Neural progenitor cell (in vitro differentiated cells): ENCODE results near the gene SENP2. TPM values are rescaled to one million over a fixed set of nuclear protein-coding genes. Genes with fewer than 3 reads are reported as not detected.

ENCODE experiments used
- DNase-seq: peaks from one replicate; pipeline ENCODE4 v3.0.0-alpha.2; 2016; ENCODE audit warnings: low spot score
- H2AFZ ChIP-seq: fragments of 200-600 bp; sonication (generic); replicated peaks from 2 replicates; pipeline ENCODE4 v1.6.1; 2016; ENCODE audit warnings: antibody characterized with exemption
- H3F3A ChIP-seq: fragments of 200-600 bp; sonication (generic); 2 replicates; pipeline ENCODE4 v1.6.1; 2016; ENCODE audit warnings: antibody characterized with exemption, low read depth
- H3K27ac ChIP-seq: fragments of 200-600 bp; sonication (generic); 2 replicates; pipeline ENCODE4 v1.5.1; 2016; ENCODE audit warnings: mild to moderate bottlenecking
- H3K27me3 ChIP-seq: fragments of 200-600 bp; sonication (generic); 2 replicates; pipeline ENCODE4 v1.6.1; 2016; ENCODE audit warnings: mild to moderate bottlenecking, moderate library complexity
- H3K36me3 ChIP-seq: fragments of 200-600 bp; sonication (generic); 2 replicates; pipeline ENCODE4 v1.5.1; 2016
- H3K4me1 ChIP-seq: fragments of 200-600 bp; sonication (generic); 2 replicates; pipeline ENCODE4 v1.6.1; 2016; ENCODE audit warnings: mixed run types
- H3K4me2 ChIP-seq: fragments of 200-600 bp; sonication (generic); 2 replicates; pipeline ENCODE4 v1.6.1; 2016
- H3K4me3 ChIP-seq: fragments of 200-600 bp; sonication (generic); 2 replicates; pipeline ENCODE4 v1.5.1; 2016
- H3K79me2 ChIP-seq: fragments of 200-600 bp; sonication (generic); 2 replicates; pipeline ENCODE4 v1.6.1; 2016; ENCODE audit warnings: low read depth
- H3K9ac ChIP-seq: fragments of 200-600 bp; sonication (generic); 2 replicates; pipeline ENCODE4 v1.6.1; 2016
- H3K9me3 ChIP-seq: fragments of 200-600 bp; sonication (generic); 2 replicates; pipeline ENCODE4 v1.5.1; 2016; ENCODE audit warnings: low read depth
- H4K20me1 ChIP-seq: fragments of 200-600 bp; sonication (generic); 2 replicates; pipeline ENCODE4 v1.6.1; 2016; ENCODE audit warnings: low read depth
- H3K27ac Mint-ChIP-seq: 3 replicates; pipeline ENCODE4 v1.8.0; 2021; ENCODE audit warnings: mixed read lengths
- H3K27me3 Mint-ChIP-seq: 2 replicates; pipeline ENCODE4 v1.8.0; 2022; ENCODE audit warnings: low read depth, mild to moderate bottlenecking, inconsistent platforms, moderate library complexity, mixed read lengths; ENCODE audit not compliant: insufficient read depth
- H3K36me3 Mint-ChIP-seq: 3 replicates; pipeline ENCODE4 v1.8.0; 2021; ENCODE audit warnings: mixed read lengths
- H3K4me1 Mint-ChIP-seq: 3 replicates; pipeline ENCODE4 v1.8.0; 2021; ENCODE audit warnings: mixed read lengths
- H3K4me3 Mint-ChIP-seq: 3 replicates; pipeline ENCODE4 v1.8.0; 2021; ENCODE audit warnings: mild to moderate bottlenecking, moderate library complexity, mixed read lengths
- H3K9me3 Mint-ChIP-seq: 3 replicates; pipeline ENCODE4 v1.8.0; 2020; ENCODE audit warnings: mixed read lengths
- EZH2 ChIP-seq: fragments of 200-600 bp; sonication (generic); IDR thresholded peaks from 2 replicates; pipeline ENCODE4 v1.6.1; 2017; ENCODE audit warnings: antibody characterized with exemption, mild to moderate bottlenecking, moderate library complexity
- EZH2phosphoT487 ChIP-seq: fragments of 200-600 bp; sonication (generic); IDR thresholded peaks from 2 replicates; pipeline ENCODE4 v1.6.1; 2017; ENCODE audit warnings: antibody characterized with exemption
- total RNA-seq: library from RNA; depleted of rRNA; stranded (reverse); fragments of >200 nt; gene quantifications from 2 replicates; pipeline ENCODE4 v1.2.3, GENCODE V29; 2015; ENCODE audit warnings: low replicate concordance
- TF ChIP-seq, protein P1 (sequence below): fragments of 200-600 bp; sonication (generic); IDR thresholded peaks from 2 replicates; pipeline ENCODE4 v1.5.1; 2017; ENCODE audit warnings: antibody characterized with exemption, mild to moderate bottlenecking

Gene SENP2
- total RNA-seq, 1 donor from 2014 or later: 48.4 TPM

DNA sequence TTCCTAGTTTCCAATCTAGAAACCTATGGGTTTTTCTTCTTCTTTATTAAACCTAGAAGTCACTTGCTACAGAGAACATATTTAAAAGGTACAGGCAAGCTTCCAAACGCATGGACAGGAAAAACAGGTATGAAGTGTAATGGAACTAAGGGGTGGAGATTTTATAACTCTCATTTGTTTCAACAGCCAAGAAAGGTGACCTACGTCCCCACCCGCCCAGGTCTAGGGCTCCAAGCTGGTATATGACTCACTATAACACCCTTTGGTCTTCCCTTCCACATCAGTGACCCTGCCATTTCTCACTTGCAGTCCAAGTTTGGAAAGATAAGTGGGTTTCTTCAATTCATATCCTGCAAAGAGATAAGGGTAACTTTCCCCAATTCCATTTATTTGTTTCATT lies 27.7 kb upstream of the SENP2 start:
- Histone ChIP-seq H3K9ac (no peak overlapping the region), H2AFZ (peak overlapping the region; percentile 26), H3K9me3 (no peaks in the 10 kb centered on the region), H3K4me1 (peaks cover 10% of the 10 kb centered on the region), H3K4me2 (no peak overlapping the region), H3K4me3 (no peak overlapping the region), H3F3A (no peaks in the 10 kb centered on the region), H3K79me2 (no peaks in the 10 kb centered on the region), H3K36me3 (no peaks in the 10 kb centered on the region), H3K27me3 (peaks cover 9% of the 10 kb centered on the region), H4K20me1 (no peaks in the 10 kb centered on the region), H3K27ac (no peak overlapping the region)
- no peak for DNase-seq
- H3K27me3 Mint-ChIP-seq: peaks cover 7% of the 10 kb centered on the region
- H3K9me3 Mint-ChIP-seq: no peaks in the 10 kb centered on the region
- TF ChIP-seq, protein P1, sequence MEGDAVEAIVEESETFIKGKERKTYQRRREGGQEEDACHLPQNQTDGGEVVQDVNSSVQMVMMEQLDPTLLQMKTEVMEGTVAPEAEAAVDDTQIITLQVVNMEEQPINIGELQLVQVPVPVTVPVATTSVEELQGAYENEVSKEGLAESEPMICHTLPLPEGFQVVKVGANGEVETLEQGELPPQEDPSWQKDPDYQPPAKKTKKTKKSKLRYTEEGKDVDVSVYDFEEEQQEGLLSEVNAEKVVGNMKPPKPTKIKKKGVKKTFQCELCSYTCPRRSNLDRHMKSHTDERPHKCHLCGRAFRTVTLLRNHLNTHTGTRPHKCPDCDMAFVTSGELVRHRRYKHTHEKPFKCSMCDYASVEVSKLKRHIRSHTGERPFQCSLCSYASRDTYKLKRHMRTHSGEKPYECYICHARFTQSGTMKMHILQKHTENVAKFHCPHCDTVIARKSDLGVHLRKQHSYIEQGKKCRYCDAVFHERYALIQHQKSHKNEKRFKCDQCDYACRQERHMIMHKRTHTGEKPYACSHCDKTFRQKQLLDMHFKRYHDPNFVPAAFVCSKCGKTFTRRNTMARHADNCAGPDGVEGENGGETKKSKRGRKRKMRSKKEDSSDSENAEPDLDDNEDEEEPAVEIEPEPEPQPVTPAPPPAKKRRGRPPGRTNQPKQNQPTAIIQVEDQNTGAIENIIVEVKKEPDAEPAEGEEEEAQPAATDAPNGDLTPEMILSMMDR: no peak
- TF ChIP-seq EZH2phosphoT487 (no peak), EZH2 (no peak)
- H3K4me3 Mint-ChIP-seq: no peak overlapping the region
- no peak overlapping the region for H3K27ac Mint-ChIP-seq
- H3K4me1 Mint-ChIP-seq: peaks cover 7% of the 10 kb centered on the region
- H3K36me3 Mint-ChIP-seq: no peaks in the 10 kb centered on the region

DNA sequence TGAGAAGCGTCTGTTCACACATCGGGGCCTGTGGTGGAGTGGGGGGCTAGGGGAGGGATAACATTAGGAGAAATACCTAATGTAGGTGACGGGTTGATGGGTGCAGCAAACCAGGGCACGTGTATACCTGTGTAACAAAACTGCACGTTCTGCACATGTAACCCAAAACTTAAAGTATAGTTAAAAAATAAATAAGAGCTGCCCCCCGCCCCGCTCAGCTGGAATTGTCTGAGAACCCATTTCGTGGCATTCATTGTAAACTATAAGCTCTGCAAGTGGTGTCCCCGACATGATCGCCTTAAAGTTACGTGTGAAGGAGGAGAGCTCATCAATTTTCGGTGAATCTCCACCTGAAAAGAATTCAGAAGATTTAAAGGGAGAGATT lies 26.4 kb upstream of the SENP2 start:
- TF ChIP-seq EZH2phosphoT487: no peak
- no peak for TF ChIP-seq EZH2
- TF ChIP-seq, protein P1: no peak
- Histone ChIP-seq H3K27me3 (peaks cover 9% of the 10 kb centered on the region), H3K4me2 (no peak overlapping the region), H3K4me3 (no peak overlapping the region), H3K9me3 (no peaks in the 10 kb centered on the region), H3K36me3 (no peaks in the 10 kb centered on the region), H3K9ac (no peak overlapping the region), H2AFZ (no peak overlapping the region), H3K27ac (no peak overlapping the region), H3K4me1 (peaks cover 10% of the 10 kb centered on the region), H3F3A (no peaks in the 10 kb centered on the region), H4K20me1 (no peaks in the 10 kb centered on the region), H3K79me2 (no peaks in the 10 kb centered on the region)
- no peaks in the 10 kb centered on the region for H3K9me3 Mint-ChIP-seq
- H3K27me3 Mint-ChIP-seq: peaks cover 7% of the 10 kb centered on the region
- H3K27ac Mint-ChIP-seq: no peak overlapping the region
- peaks cover 7% of the 10 kb centered on the region for H3K4me1 Mint-ChIP-seq
- H3K36me3 Mint-ChIP-seq: no peaks in the 10 kb centered on the region
- no peak overlapping the region for H3K4me3 Mint-ChIP-seq
- DNase-seq: no peak

GRCh38 chr3:185560676-185561075 lies 25.4 kb upstream of the SENP2 start:
- peak overlapping the region; percentile 34 for H2AFZ ChIP-seq
- DNase-seq: no peak
- Mint-ChIP-seq H3K9me3 (no peaks in the 10 kb centered on the region), H3K4me3 (no peak overlapping the region), H3K27ac (no peak overlapping the region), H3K4me1 (peaks cover 7% of the 10 kb centered on the region), H3K36me3 (no peaks in the 10 kb centered on the region), H3K27me3 (peaks cover 7% of the 10 kb centered on the region)
- H3K27me3 ChIP-seq: peaks cover 9% of the 10 kb centered on the region
- H3K4me2 ChIP-seq: no peak overlapping the region
- H3K4me1 ChIP-seq: peaks cover 10% of the 10 kb centered on the region
- H3K27ac ChIP-seq: no peak overlapping the region
- H3K9ac ChIP-seq: no peak overlapping the region
- TF ChIP-seq, protein P1: no peak
- no peak for TF ChIP-seq EZH2
- no peaks in the 10 kb centered on the region for H3F3A ChIP-seq
- no peak overlapping the region for H3K4me3 ChIP-seq
- H3K36me3 ChIP-seq: no peaks in the 10 kb centered on the region
- no peaks in the 10 kb centered on the region for H4K20me1 ChIP-seq
- H3K79me2 ChIP-seq: no peaks in the 10 kb centered on the region
- H3K9me3 ChIP-seq: no peaks in the 10 kb centered on the region
